ENCODE data around the gene ASTN2.

The ASTN2 gene

DNA sequence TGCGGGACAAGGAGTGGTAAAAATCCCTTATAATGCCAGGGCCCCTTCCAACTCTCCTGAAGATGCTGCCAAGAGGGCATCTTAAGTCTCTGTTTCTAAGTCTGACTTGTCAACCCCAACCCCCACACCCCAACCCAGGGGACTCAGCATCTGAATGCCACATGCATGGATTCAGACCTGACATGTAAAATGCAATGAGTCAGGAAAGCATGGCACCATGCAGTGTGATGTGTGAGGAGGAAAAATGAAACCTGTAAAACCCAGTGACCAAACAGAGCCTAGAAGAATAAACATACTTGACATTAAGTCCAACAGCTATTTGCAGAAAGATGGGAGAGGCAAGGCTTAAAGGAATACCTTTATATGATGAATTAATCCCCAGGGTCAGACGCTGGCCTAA, 112.4 kb downstream of the ASTN2 start:
- DNase-seq (ENCODE audit: low spot score): no peak

DNA sequence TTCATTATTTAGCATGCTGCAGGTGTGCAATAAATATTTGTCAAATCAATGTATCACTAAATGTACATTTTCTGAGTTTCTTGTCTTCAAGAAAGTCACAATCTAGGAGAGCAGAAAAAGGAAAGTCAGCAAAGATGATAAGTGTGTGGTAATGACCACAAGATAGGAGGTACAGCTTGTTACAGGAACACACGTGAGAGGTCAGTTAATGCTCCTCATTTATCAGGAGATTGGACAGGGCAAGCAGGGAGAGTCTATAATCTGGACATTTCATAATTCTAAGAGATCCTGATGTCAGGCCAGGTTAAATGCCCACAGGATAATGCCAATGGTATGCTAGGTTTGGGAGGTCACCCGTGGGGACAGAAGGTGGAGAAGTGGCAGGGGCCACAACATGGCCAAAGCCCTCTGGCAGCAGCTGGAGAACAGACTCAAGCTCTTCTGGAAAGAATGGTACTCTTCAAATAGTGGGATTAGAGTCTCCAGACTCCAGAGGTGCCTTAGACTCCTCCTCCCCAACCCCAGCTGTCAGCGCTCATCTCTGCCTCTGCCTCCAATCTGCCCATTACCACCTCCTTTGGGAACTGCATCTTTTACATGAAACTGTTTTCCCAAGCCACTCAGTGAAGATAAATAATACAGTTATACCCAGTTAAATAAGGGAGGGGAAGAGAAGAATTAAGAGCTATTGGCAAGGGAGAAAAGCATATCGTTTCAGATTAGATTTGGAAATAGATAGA, 114.3 kb downstream of the ASTN2 start:
- no peak for DNase-seq (ENCODE audit: low spot score)

GRCh38 chr9:117296453-117296852, 118.4 kb downstream of the ASTN2 start:
- DNase-seq (ENCODE audit: low spot score): no peak

DNA sequence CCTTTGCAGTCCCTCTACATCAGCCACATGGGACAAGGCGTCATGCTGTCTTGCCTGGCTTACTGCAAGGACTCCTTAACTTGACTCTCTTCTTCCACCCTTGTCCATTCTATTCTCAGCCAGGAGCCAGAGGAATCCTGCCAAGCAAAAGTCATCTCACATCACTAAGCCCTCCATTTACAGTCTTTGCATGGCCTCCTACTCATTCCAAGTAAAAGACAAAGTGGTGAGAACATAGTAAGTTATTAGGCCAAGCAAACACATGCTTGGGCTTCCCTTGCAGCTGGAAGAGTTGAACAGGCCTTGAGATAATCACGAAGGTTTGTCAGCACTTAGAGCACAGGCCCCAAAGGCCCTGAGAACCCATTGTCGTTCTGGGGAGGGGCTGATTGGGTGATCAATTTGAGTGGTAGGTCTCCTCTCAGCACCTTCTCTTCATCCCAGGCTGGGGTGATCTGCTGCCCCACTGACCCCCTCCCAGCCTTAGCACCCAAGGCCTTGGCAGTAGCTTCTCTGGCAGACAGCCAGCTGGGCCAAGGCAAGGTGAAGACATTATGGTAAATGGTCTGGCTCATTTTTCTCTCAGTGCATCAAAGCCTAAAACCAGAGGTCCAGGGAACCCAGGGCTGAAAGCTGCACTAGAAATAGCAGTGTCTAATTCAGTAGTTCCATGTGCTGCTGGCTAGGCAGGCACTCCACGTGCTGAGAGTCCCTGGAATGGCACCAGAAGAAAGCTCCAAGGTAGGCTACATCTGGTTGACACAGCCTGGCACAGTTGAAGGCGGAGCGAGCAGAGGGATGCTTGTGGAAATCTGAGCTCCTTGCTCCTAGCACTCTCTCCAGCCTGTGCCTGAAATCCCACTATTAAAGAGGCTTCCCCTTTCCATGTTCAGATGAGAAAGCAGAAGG, 121.4 kb downstream of the ASTN2 start:
- DNase-seq (ENCODE audit: low spot score): no peak

GRCh38 chr9:117290856-117291622, 123.8 kb downstream of the ASTN2 start:
- DNase-seq (ENCODE audit: low spot score): no peak

DNA sequence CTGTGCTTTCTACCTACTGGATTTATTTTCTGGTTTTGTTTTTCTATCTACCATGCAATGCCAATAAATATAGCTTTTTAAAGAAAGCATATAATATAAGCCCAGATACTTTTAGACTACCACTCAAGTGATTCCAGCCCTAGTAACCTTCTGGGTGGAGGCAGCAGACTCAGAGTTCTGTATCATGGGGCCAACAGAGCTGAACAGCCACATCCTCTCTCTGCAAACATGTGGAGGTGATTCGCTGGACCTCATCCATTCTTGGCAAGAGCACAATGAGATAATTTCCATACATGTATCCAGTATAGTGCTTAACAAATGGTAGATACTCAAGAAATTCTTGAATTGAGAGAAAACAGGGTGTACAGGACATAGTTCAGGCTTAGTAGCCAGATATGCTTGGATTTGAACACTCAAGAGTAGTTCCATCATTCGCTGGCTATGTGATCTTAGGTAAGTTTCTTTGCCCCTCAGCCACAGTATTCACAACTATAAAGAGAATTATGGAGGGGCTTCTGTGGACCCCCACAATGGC, 124.5 kb downstream of the ASTN2 start:
- no peak for DNase-seq (ENCODE audit: low spot score)

GRCh38 chr9:117286245-117286644, 128.6 kb downstream of the ASTN2 start:
- no peak for DNase-seq (ENCODE audit: low spot score)

- DNase-seq (ENCODE audit: low spot score): no peak
Observed at GRCh38 chr9:117284414-117284813, 130.4 kb downstream of the ASTN2 start.

DNA sequence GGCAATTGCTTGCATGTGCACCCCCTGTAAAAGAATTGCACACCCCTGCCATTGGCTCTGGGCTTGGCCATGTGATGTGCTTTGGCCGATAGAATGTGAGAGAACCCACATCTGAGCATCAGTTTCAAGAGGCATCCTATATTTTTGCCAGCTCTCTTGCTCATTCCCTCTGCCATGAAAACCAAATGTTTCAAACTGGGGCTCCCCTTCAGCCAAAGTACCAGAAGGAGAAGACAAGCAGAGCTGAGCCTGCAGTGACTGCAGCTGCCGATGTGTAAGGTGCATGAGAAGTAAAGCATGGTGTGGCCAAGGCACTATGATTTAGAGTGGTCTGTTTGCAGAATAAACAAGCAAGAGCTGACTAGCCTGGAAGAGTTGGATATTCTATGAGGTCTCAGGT, 132.3 kb downstream of the ASTN2 start:
- DNase-seq (ENCODE audit: low spot score): no peak

DNA sequence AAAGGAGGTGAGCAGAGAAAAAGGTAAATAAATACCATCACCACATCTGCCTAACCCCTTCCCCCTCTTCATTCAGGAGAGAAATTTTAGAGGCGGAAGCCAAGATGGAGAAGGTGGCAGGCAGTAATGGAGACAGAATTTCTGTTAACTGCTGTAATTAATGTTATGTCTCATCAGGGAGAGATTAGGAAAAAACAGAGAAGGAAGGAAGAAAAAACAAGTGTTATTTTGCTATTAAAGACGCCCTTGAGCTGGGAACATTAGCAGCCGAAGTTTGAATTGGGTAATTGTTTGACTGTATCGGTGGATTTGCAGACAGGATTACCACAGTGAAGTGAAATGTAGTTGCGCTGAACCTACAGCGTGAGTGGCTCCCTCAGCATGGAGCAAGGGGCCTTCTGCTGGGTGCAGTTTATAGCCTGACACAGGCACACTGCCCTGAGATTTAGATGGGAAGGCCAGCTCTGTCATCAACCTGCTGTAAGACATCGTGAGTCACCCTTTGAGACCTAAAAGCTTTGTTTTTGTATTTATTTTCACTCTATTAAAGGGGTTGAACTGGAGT, 136.3 kb downstream of the ASTN2 start:
- DNase-seq (ENCODE audit: low spot score): no peak

DNA sequence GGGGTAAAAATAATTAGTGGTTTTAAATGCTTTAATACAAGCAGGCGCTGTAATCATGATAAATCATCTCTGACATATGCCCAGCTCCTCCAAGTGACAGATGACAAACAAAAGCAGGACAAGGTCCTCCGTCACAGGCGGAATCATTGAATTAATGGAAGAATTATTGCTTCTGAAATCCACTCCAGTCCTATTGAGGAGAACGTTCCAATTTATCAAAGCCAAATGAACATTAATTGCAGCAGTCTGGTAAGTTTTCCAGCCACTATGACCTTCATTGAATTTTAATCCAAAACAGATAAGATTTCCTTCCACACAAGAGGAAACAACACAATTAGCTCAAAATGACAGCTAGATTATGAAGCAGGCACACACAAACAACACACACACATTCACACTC, 136.8 kb downstream of the ASTN2 start:
- no peak for DNase-seq (ENCODE audit: low spot score)

- DNase-seq (ENCODE audit: low spot score): no peak
Observed at GRCh38 chr9:117276444-117276843, 138.4 kb downstream of the ASTN2 start.

DNA sequence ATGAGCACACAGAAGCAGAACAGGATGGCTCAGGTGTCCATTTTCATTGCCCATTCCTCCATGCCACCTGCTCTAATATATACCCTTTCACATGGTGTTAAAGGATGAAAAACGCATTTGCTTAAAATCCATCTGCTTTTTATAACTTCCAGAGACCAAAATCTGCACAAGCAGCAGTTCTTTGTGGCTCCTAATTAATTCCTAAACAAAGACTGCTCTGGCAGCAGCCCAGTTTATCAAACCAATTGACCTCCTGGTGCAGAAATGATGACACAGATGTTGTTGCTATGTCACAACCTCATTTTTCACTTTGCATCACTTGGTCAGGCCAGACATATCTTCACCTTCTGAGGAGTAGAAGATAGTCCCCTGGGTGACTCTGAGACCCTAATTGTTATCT, 141.2 kb downstream of the ASTN2 start:
- no peak for DNase-seq (ENCODE audit: low spot score)

DNA sequence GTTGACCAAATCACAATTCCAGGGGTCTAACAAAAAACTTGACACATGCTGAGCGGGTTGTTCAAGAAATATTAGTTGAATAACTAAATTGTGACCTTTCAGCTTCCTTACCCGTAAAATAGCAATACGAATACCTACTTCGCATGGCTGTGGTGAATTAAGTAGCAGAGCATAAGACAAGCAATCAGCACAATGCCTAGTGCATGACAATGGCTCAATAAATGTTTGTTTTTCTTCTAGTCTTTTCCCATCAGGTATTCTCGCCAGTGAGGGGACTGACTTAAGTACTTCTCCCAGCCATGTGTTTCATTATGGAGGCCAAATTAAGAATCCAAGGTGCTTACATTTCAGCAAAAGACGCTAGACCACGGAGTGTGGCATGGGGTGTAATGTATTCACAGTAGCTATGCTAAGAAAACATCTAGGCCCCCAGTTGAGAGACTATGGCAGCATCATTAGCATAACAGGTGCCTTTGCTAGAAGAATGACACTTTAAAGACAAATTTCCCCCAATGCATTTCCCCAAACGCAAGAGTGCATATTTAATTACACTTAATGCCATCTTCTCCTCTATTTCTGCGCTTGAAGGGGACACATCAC, 145.9 kb downstream of the ASTN2 start:
- no peak for DNase-seq (ENCODE audit: low spot score)

GRCh38 chr9:117266855-117267497, 147.9 kb downstream of the ASTN2 start:
- no peak for DNase-seq (ENCODE audit: low spot score)

GRCh38 chr9:117265253-117265652, 149.6 kb downstream of the ASTN2 start:
- DNase-seq (ENCODE audit: low spot score): no peak

DNA sequence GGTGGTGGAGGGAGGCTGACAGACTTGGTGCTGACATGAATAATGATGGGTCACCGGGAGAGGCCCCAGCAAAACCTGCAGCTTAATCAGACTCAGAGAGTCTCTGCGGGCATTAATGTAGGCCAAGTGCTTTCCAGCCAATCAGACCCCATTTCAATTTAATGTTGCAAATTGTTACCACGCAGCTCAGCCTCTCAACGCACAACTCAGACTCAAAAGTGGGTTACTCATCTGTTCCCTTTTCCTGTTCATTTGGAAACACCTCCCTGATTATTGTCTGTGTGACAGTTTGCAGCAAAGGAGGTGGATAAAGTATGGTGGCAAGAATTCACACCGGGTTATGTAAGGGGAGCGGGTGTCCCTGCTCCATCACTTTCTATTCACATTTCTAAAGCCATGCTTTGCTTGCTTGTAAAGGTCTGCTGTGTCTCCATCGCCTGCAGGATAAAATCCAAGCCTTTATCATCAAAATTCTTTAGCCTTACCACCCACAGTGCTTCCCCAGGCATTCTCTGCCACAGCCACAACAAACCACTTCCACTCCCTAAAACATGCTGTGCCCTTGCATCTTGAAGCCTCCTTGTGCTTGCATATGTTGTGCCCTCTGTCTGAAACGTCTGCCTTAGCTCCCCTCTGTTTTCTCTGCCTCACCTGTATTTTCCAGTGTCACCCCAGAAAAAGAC, 156.5 kb downstream of the ASTN2 start:
- no peak for DNase-seq (ENCODE audit: low spot score)

- DNase-seq (ENCODE audit: low spot score): no peak
Observed at GRCh38 chr9:117253261-117253660, 161.6 kb downstream of the ASTN2 start.

DNA sequence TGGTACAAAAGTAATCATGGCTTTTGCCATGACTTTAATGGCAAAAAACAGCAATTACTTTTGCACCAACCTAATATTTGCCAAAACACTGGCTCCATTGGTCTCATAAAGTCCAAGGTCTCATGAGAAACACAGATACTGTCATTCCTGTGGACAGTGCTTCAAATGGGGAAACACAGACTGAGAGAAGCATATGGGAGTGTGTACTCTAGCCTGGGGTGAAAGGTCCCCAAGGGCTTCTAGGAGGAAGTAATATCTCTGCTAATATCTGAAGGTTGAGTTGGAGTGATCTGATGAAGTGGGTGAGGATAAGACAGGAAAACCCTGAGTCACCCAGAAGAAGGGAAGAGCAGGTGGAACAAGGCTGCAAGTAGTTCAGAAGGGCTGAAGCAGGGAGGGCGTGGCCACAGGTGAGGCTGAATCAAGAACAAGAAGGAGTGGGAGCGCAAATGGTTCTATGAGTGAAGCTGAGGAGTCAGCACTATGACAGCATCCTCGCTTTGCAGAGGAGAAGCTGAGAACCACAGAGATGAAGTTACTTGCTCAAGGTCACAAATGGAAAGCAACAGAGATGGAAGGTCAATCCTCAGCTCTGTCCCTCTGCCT, 164.1 kb downstream of the ASTN2 start:
- no peak for DNase-seq (ENCODE audit: low spot score)

- DNase-seq (ENCODE audit: low spot score): no peak
Observed at GRCh38 chr9:117249799-117250198, 165.1 kb downstream of the ASTN2 start.

Measured in AG08395 (cell line).